Fibroblast of villous mesenchyme (primary cell): ENCODE measurements around the gene MMAB. TPM values are rescaled to one million over a fixed set of nuclear protein-coding genes. Genes with fewer than 3 reads are reported as not detected.

ENCODE experiments used
- DNase-seq: peaks from one replicate; pipeline ENCODE4 v3.0.0-alpha.2; 2010; ENCODE audit warnings: low read depth
- H3K4me3 ChIP-seq: 2 replicates; pipeline ENCODE4 v1.5.1; 2011; ENCODE audit warnings: low read depth, mild to moderate bottlenecking, low read length
- CTCF ChIP-seq: IDR thresholded peaks from 2 replicates; pipeline ENCODE4 v1.5.1; 2012; ENCODE audit warnings: low read depth, mild to moderate bottlenecking, low read length; ENCODE audit not compliant: insufficient read depth
- total RNA-seq: library from RNA; depleted of rRNA; stranded (reverse); fragments of >200 nt; gene quantifications from 2 replicates; pipeline ENCODE4 v1.2.3, GENCODE V29; 2012

MMAB gene
- total RNA-seq, 1 donor: 34.1 TPM

- no peak overlapping the region for H3K4me3 ChIP-seq
- DNase-seq: no peak
- TF ChIP-seq CTCF: no peak
These were observed 27.5 kb downstream of the MMAB start for GRCh38 chr12:109545826-109546225.

GRCh38 chr12:109544955-109545531 lies 28.3 kb downstream of the MMAB start:
- no peak for DNase-seq
- no peak for TF ChIP-seq CTCF

GRCh38 chr12:109542876-109543275 lies 30.4 kb downstream of the MMAB start:
- no peak for TF ChIP-seq CTCF
- no peak for DNase-seq
- H3K4me3 ChIP-seq: no peak overlapping the region

More at GRCh38 chr12:109544955-109545531, 28.3 kb downstream of the MMAB start:
- H3K4me3 ChIP-seq: no peak overlapping the region

GRCh38 chr12:109542014-109542413 lies 31.3 kb downstream of the MMAB start:
- no peak for DNase-seq
- H3K4me3 ChIP-seq: no peak overlapping the region
- TF ChIP-seq CTCF: no peak

- H3K4me3 ChIP-seq: no peak overlapping the region
- DNase-seq: peak; percentile 47
- no peak for TF ChIP-seq CTCF
These were observed 31.9 kb downstream of the MMAB start for GRCh38 chr12:109541413-109541726.

GRCh38 chr12:109540526-109541412 lies 32.5 kb downstream of the MMAB start:
- H3K4me3 ChIP-seq: no peak overlapping the region
- no peak for TF ChIP-seq CTCF
- no peak for DNase-seq
